HEK293 (cell line): Measurements from ENCODE around the gene POLD4.
A peak's percentile ranks its signal among the peaks of the same experiment; 100 is the strongest.

Experiments used
- CTCF ChIA-PET: fragments of 350-600 bp; formaldehyde crosslinking; extraction: SDS; loops from one replicate; lab custom pipeline; 2021; ENCODE audit warnings: antibody characterized with exemption; lab: Yijun Ruan, JAX
- POLR2A ChIA-PET: fragments of 300-600 bp; formaldehyde crosslinking; extraction: SDS; loops from one replicate; lab custom pipeline; 2020; ENCODE audit warnings: antibody characterized with exemption, inconsistent platforms; lab: Yijun Ruan, JAX
- H3K27ac ChIP-seq: fragments of 200-500 bp; sonication (Bioruptor generic); 2 replicates; pipeline ENCODE4 v1.5.1; 2014; ENCODE audit warnings: low read depth, low read length, control low read depth, inconsistent platforms; ENCODE audit errors: extremely low read depth
- H3K36me3 ChIP-seq, 2 experiments: fragments of 200-500 bp in 1 of 2; sonication (Bioruptor generic) in 1 of 2; 1 replicate in 1 of 2; 2 replicates in 1 of 2; pipeline ENCODE4 v1.5.1; 2014 to 2017; ENCODE audit warnings: inconsistent platforms in 2 of 2, low read length in 2 of 2; ENCODE audit not compliant: control insufficient read depth in 2 of 2, insufficient read depth in 1 of 2
- H3K4me1 ChIP-seq: fragments of 200-500 bp; sonication (Bioruptor generic); 2 replicates; pipeline ENCODE4 v1.5.1; 2014; ENCODE audit warnings: mild to moderate bottlenecking, low read length, inconsistent platforms; ENCODE audit not compliant: control insufficient read depth, insufficient read depth
- H3K4me3 ChIP-seq: 2 replicates; pipeline ENCODE4 v1.5.1; 2011; ENCODE audit warnings: low read depth, mild to moderate bottlenecking, control low read depth, low read length, moderate library complexity
- H3K9me3 ChIP-seq: fragments of 200-500 bp; sonication (Bioruptor generic); 2 replicates; pipeline ENCODE4 v1.5.1; 2014; ENCODE audit warnings: low read depth, low read length, inconsistent platforms; ENCODE audit not compliant: control insufficient read depth, insufficient read depth
- EGR2 ChIP-seq: fragments of 450-650 bp; formaldehyde crosslinking; IDR thresholded peaks from 2 replicates; pipeline ENCODE4 v1.5.1; 2016; ENCODE audit warnings: low read depth, missing biosample characterization, missing genetic modification characterization
- GLIS2 ChIP-seq: fragments of 450-650 bp; formaldehyde crosslinking; IDR thresholded peaks from 2 replicates; pipeline ENCODE4 v1.5.1; 2016; ENCODE audit warnings: missing biosample characterization, missing genetic modification characterization
- KLF1 ChIP-seq: fragments of 450-650 bp; formaldehyde crosslinking; IDR thresholded peaks from 2 replicates; pipeline ENCODE4 v1.5.1; 2016; ENCODE audit warnings: missing biosample characterization, missing genetic modification characterization
- MZF1 ChIP-seq: fragments of 450-650 bp; formaldehyde crosslinking; IDR thresholded peaks from 2 replicates; pipeline ENCODE4 v1.5.1; 2017; ENCODE audit warnings: missing biosample characterization, missing genetic modification characterization, borderline replicate concordance
- OSR2 ChIP-seq: fragments of 450-650 bp; formaldehyde crosslinking; IDR thresholded peaks from 2 replicates; pipeline ENCODE4 v1.5.1; 2016; ENCODE audit warnings: missing biosample characterization, missing genetic modification characterization
- RBAK ChIP-seq: fragments of 450-650 bp; formaldehyde crosslinking; IDR thresholded peaks from 2 replicates; pipeline ENCODE4 v1.5.1; 2016; ENCODE audit warnings: missing biosample characterization, missing genetic modification characterization
- YY2 ChIP-seq: fragments of 450-650 bp; formaldehyde crosslinking; IDR thresholded peaks from 2 replicates; pipeline ENCODE4 v1.5.1; 2016; ENCODE audit warnings: missing biosample characterization, missing genetic modification characterization
- ZBTB7A ChIP-seq: fragments of 450-650 bp; formaldehyde crosslinking; IDR thresholded peaks from 2 replicates; pipeline ENCODE4 v1.5.1; 2016; ENCODE audit warnings: low read depth, missing biosample characterization, missing genetic modification characterization
- ZFHX2 ChIP-seq: fragments of 450-650 bp; formaldehyde crosslinking; conservative IDR thresholded peaks from 2 replicates; pipeline ENCODE4 v1.5.1; 2016; ENCODE audit warnings: missing biosample characterization, missing genetic modification characterization
- ZNF341 ChIP-seq: fragments of 450-650 bp; formaldehyde crosslinking; IDR thresholded peaks from 2 replicates; pipeline ENCODE4; 2016; ENCODE audit warnings: low read depth, missing biosample characterization, missing genetic modification characterization
- ZNF776 ChIP-seq: fragments of 450-650 bp; formaldehyde crosslinking; IDR thresholded peaks from 2 replicates; pipeline ENCODE4 v1.5.0; 2017; ENCODE audit warnings: missing biosample characterization, missing genetic modification characterization, borderline replicate concordance
- ZNF777 ChIP-seq: fragments of 450-650 bp; formaldehyde crosslinking; IDR thresholded peaks from 2 replicates; pipeline ENCODE4 v1.5.1; 2017; ENCODE audit warnings: missing biosample characterization, missing genetic modification characterization, borderline replicate concordance
- TF ChIP-seq, protein P1 (sequence below): fragments of 450-650 bp; formaldehyde crosslinking; IDR thresholded peaks from 2 replicates; pipeline ENCODE4 v1.5.1; 2016; ENCODE audit warnings: missing biosample characterization, missing genetic modification characterization

POLD4 gene

DNA sequence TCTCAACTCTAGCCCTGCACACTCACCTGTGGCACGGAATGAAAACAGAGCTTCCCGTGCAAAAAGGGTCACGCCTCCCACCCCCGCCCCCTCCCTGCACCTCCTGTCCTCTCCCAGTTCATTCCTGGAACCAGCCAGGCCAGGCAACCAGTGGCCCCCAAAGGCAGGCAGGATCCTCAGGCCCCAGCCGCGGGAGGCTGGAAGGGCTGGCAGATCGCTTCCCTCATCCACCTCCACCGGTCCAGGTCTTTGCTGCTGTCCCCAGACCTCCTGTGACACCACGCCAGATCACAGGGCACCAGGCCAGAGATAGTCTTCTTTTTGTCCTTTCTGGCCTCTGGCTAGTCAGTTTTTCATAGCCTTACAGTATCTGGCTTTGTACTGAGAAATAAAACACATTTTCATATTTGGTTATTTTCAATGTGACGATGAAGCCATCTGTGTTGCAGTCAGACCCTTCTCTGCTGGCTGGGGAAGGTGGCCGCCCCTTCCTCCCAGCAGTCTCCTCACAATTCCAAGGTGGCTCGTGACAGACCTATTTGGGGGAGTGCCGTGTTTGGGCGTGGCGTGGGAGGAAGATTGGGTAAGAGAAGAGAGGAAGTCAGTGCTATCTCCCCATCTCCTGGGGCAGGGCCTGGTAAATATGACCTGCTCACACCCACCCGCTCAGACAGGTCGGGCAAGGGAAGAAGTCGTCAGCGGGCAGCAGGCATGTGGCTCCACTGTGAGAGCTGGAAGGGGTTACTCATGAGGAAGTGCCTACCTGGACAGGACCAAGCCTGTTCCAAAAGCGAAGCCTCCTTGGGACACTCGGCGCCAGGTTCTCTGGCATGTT, 40.9 kb downstream of the POLD4 start:
- H3K27ac ChIP-seq: no peak overlapping the region
- ChIA-PET POLR2A (interaction anchor here (1.2 to 1.5 kb wide), 2 partner anchors 8 to 9 kb away, joined by 3 to 5 read pairs; partner anchors contain the start of gene SSH3), CTCF (interaction anchor here (0.7 to 11.2 kb wide), 2 partner anchors 49 to 69 kb away, joined by 4 to 104 read pairs; no protein-coding TSS in a partner anchor)
- H3K4me3 ChIP-seq: no peak overlapping the region
- H3K36me3 ChIP-seq: peaks cover 0 to 36% of the 10 kb centered on the region in 2 experiments; a peak in 1 of 3 replicates
- TF ChIP-seq EGR2 (tag by site-specific recombination) (peak; percentile 55), ZNF341 (tag by site-specific recombination) (no peak), ZNF776 (tag by site-specific recombination) (no peak), GLIS2 (tag by site-specific recombination) (no peak), MZF1 (no peak), ZFHX2 (tag by site-specific recombination) (peak; percentile 68), ZBTB7A (no peak), ZNF777 (tag by site-specific recombination) (no peak)
- no peaks in the 10 kb centered on the region for H3K9me3 ChIP-seq
- no peaks in the 10 kb centered on the region for H3K4me1 ChIP-seq

DNA sequence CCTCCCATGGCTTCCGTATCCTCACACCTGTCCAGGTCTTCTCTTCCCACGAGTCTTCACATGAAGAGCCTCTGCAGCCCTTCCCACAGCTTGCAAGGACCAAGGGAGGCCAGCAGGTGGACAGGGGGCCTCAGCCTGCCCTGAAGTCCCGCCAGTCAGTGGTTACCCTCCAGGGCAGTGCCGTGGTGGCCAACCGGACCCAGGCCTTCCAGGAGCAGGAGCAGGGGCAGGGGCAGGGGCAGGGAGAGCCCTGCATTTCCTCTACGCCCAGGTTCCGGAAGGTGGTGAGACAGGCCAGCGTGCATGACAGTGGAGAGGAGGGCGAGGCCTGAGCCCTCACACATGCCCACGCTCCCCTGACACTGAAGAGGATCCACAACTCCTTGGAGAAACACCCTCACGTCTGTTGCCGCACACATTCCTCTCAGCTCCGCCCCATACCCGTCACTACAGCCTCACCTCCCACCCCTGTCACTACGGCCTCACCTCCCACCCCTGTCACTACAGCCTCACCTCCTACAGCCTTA, 41.7 kb downstream of the POLD4 start:
- no peak overlapping the region for H3K27ac ChIP-seq
- CTCF ChIA-PET: interaction anchor here (1.2 kb wide), 1 partner anchor 9 kb away, joined by 3 read pairs; the partner anchor contains the start of gene SSH3
- TF ChIP-seq EGR2 (tag by site-specific recombination) (peak; percentile 71), ZFHX2 (tag by site-specific recombination) (peak; percentile 56)
- TF ChIP-seq, protein P1, sequence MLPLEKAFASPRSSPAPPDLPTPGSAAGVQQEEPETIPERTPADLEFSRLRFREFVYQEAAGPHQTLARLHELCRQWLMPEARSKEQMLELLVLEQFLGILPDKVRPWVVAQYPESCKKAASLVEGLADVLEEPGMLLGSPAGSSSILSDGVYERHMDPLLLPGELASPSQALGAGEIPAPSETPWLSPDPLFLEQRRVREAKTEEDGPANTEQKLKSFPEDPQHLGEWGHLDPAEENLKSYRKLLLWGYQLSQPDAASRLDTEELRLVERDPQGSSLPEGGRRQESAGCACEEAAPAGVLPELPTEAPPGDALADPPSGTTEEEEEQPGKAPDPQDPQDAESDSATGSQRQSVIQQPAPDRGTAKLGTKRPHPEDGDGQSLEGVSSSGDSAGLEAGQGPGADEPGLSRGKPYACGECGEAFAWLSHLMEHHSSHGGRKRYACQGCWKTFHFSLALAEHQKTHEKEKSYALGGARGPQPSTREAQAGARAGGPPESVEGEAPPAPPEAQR (tag by site-specific recombination): no peak
- TF ChIP-seq, all 188 proteins: peak for 2
- Histone ChIP-seq H3K4me1 (no peaks in the 10 kb centered on the region), H3K36me3 (peaks cover 0 to 44% of the 10 kb centered on the region in 2 experiments; a peak in 1 of 3 replicates), H3K9me3 (no peaks in the 10 kb centered on the region), H3K4me3 (no peak overlapping the region)
- POLR2A ChIA-PET: no interaction called here

DNA sequence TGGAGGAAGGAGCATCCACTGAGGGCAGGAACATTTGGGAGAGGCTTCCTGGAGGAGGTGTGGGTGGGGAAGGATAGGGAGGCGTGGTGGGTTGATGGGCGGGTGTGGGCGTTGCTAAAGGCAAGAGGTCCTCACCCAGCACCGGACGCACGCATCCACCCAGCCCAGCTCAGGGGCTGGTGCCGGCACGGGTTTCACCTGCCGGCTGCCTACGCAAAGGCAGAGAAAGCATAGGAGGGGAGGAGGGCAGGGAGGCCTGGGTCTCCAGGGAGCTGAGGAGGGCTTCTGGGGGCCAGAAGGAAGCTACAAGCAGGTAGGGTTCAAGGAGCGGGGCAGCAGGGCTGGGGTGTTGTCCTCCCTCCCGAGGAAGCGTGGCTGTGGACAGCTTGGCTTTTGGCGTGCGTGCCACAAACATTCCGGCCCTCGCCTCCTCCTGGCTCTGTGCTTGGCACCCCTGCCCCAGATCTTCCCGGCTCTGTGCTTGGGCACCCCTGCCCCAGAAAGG, 42.2 kb downstream of the POLD4 start:
- peaks cover 0 to 46% of the 10 kb centered on the region in 2 experiments; a peak in 1 of 3 replicates for H3K36me3 ChIP-seq
- ChIA-PET POLR2A (no interaction called here), CTCF (interaction anchor here (0.8 to 1.2 kb wide), 2 partner anchors 8 to 44 kb away, joined by 3 read pairs; partner anchors contain the start of gene SSH3)
- no peak overlapping the region for H3K27ac ChIP-seq
- no peaks in the 10 kb centered on the region for H3K4me1 ChIP-seq
- TF ChIP-seq YY2 (tag by site-specific recombination): no peak
- TF ChIP-seq EGR2 (tag by site-specific recombination): peak; percentile 33; the same call in 1 of the 2 replicates
- TF ChIP-seq KLF1 (tag by site-specific recombination): peak; percentile 77
- peak; percentile 38; the same call in 1 of the 2 replicates for TF ChIP-seq ZFHX2 (tag by site-specific recombination)
- TF ChIP-seq RBAK (tag by site-specific recombination): no peak
- no peak for TF ChIP-seq OSR2 (tag by site-specific recombination)
- no peaks in the 10 kb centered on the region for H3K9me3 ChIP-seq
- no peak overlapping the region for H3K4me3 ChIP-seq
